H1 (cell line): ENCODE measurements around the gene ACTG1. TPM values are rescaled to one million over a fixed set of nuclear protein-coding genes. Genes with fewer than 3 reads are reported as not detected.

Source experiments
- CBX8 ChIP-seq: fragments of 300-800, 300-1000 bp; sonication (generic); IDR thresholded peaks from 2 replicates; pipeline ENCODE4 v1.7.1; 2016; ENCODE audit warnings: low read depth, low read length, borderline replicate concordance
- RBBP5 ChIP-seq: IDR thresholded peaks from 2 replicates; pipeline ENCODE4 v1.7.1; 2012; ENCODE audit warnings: low read depth, mild to moderate bottlenecking, inconsistent platforms, low read length, moderate library complexity, borderline replicate concordance
- polyA plus RNA-seq, 7 experiments: library from polyadenylated mRNA; depleted of rRNA in 3 of 7; stranded (reverse) in 5 of 7; unstranded in 2 of 7; fragments of >200 nt in 5 of 7; fragments of 200-250 nt in 2 of 7; gene quantifications; 1 replicate in 5 of 7; 2 replicates in 1 of 7; 4 replicates in 1 of 7; pipeline versions ENCODE4 v1.2.1 to v1.2.3, GENCODE V29; 2011 to 2013; ENCODE audit warnings: missing spikeins in 2 of 7, mixed read lengths in 2 of 7
- total RNA-seq: library from RNA; stranded (reverse); fragmentation: NEBNext Ultra II Directional; extraction: Animal tissue kit (Norgen Biotek cat#: 25700); gene quantifications from 2 replicates; pipeline ENCODE4 v1.2.1, GENCODE V29; 2021
- TF ChIP-seq, protein P1 (sequence below): fragments of 300-600 bp; sonication (generic); IDR thresholded peaks from 2 replicates; pipeline ENCODE4 v1.7.1; 2012; ENCODE audit warnings: low read length, moderate library complexity, mild to moderate bottlenecking, inconsistent platforms; ENCODE audit not compliant: insufficient replicate concordance

The ACTG1 gene
- total and polyA plus RNA-seq, 2 of the 8 experiments (the other 6 are each of a cell fraction or from before 2014, with no cell fraction given), result 3,535 to 5,010 TPM

DNA sequence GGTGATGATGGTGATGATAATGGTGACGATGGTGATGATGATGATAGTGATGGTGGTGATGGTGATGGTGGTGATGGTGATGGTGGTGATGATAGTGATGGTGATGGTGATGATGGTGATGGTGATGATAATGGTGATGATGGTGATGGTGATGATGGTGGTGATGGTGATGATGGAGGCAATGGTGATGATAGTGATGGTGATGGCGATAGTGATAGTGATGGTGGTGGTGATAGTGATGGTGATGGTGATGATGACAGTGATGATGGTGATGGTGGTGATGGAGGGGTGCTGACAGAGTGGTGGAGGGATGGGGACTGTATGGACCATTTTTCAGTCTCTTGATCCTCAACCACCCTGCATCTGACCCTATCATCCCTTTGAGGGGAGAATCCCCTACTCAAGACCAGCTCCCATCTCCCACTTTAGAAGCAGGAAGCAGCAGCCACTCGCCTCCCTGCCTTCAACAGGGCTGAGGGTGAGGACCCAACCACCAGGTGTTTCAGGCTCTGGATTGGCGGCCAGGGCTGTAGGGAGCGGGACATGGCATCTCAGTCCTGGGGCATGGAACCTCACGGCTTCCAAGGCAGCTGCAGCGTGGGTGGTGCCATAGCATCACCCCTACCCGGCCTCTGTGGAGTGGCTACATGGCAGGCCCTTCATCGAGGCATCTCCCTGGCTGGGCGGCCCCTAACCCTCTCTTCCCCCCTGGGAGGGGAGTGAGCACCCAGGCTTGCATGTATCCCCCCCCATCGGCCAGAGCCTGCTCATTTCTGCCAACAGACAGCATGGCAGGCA lies 20.1 kb upstream of the ACTG1 start (continued):
- TF ChIP-seq RBBP5 (no peak), CBX8 (no peak)
- TF ChIP-seq, protein P1, sequence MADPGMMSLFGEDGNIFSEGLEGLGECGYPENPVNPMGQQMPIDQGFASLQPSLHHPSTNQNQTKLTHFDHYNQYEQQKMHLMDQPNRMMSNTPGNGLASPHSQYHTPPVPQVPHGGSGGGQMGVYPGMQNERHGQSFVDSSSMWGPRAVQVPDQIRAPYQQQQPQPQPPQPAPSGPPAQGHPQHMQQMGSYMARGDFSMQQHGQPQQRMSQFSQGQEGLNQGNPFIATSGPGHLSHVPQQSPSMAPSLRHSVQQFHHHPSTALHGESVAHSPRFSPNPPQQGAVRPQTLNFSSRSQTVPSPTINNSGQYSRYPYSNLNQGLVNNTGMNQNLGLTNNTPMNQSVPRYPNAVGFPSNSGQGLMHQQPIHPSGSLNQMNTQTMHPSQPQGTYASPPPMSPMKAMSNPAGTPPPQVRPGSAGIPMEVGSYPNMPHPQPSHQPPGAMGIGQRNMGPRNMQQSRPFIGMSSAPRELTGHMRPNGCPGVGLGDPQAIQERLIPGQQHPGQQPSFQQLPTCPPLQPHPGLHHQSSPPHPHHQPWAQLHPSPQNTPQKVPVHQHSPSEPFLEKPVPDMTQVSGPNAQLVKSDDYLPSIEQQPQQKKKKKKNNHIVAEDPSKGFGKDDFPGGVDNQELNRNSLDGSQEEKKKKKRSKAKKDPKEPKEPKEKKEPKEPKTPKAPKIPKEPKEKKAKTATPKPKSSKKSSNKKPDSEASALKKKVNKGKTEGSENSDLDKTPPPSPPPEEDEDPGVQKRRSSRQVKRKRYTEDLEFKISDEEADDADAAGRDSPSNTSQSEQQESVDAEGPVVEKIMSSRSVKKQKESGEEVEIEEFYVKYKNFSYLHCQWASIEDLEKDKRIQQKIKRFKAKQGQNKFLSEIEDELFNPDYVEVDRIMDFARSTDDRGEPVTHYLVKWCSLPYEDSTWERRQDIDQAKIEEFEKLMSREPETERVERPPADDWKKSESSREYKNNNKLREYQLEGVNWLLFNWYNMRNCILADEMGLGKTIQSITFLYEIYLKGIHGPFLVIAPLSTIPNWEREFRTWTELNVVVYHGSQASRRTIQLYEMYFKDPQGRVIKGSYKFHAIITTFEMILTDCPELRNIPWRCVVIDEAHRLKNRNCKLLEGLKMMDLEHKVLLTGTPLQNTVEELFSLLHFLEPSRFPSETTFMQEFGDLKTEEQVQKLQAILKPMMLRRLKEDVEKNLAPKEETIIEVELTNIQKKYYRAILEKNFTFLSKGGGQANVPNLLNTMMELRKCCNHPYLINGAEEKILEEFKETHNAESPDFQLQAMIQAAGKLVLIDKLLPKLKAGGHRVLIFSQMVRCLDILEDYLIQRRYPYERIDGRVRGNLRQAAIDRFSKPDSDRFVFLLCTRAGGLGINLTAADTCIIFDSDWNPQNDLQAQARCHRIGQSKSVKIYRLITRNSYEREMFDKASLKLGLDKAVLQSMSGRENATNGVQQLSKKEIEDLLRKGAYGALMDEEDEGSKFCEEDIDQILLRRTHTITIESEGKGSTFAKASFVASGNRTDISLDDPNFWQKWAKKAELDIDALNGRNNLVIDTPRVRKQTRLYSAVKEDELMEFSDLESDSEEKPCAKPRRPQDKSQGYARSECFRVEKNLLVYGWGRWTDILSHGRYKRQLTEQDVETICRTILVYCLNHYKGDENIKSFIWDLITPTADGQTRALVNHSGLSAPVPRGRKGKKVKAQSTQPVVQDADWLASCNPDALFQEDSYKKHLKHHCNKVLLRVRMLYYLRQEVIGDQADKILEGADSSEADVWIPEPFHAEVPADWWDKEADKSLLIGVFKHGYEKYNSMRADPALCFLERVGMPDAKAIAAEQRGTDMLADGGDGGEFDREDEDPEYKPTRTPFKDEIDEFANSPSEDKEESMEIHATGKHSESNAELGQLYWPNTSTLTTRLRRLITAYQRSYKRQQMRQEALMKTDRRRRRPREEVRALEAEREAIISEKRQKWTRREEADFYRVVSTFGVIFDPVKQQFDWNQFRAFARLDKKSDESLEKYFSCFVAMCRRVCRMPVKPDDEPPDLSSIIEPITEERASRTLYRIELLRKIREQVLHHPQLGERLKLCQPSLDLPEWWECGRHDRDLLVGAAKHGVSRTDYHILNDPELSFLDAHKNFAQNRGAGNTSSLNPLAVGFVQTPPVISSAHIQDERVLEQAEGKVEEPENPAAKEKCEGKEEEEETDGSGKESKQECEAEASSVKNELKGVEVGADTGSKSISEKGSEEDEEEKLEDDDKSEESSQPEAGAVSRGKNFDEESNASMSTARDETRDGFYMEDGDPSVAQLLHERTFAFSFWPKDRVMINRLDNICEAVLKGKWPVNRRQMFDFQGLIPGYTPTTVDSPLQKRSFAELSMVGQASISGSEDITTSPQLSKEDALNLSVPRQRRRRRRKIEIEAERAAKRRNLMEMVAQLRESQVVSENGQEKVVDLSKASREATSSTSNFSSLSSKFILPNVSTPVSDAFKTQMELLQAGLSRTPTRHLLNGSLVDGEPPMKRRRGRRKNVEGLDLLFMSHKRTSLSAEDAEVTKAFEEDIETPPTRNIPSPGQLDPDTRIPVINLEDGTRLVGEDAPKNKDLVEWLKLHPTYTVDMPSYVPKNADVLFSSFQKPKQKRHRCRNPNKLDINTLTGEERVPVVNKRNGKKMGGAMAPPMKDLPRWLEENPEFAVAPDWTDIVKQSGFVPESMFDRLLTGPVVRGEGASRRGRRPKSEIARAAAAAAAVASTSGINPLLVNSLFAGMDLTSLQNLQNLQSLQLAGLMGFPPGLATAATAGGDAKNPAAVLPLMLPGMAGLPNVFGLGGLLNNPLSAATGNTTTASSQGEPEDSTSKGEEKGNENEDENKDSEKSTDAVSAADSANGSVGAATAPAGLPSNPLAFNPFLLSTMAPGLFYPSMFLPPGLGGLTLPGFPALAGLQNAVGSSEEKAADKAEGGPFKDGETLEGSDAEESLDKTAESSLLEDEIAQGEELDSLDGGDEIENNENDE, result no peak
